GM12878 (cell line): ENCODE data around the gene LY6G5C. TPM values are rescaled to one million over a fixed set of nuclear protein-coding genes. Genes with fewer than 3 reads are reported as not detected.

Experiments used
- ATAC-seq: fragments of 200-7000 bp; cut with Tn5 transposase; 3 replicates; pipeline ENCODE4 v1.9.1; 2020; ENCODE audit warnings: mild to moderate bottlenecking, moderate library complexity
- BruUV-seq: library from RNA; stranded (reverse); fragments of 400-500 nt; replicated peaks from 2 replicates; lab custom pipeline; 2021; lab: Mats Ljungman, UMichigan
- CTCF ChIA-PET: fragments of 300-600 bp; sonication (Branson Sonifier 250); formaldehyde crosslinking; extraction: SDS; loops from one replicate; lab custom pipeline; 2021; ENCODE audit warnings: inconsistent platforms; lab: Yijun Ruan, JAX
- POLR2A ChIA-PET: fragments of 350-600 bp; formaldehyde crosslinking; extraction: SDS; loops from one replicate; lab custom pipeline; 2021; ENCODE audit warnings: inconsistent platforms; lab: Charles Lee
- RAD21 ChIA-PET: fragments of 300-600 bp; sonication (Branson Sonifier 250); formaldehyde crosslinking; loops from one replicate; lab custom pipeline; 2023; ENCODE audit warnings: antibody characterized with exemption; ENCODE audit not compliant: unreplicated experiment; lab: Charles Lee
- SMC1A ChIA-PET: fragments of 300-600 bp; sonication (Branson Sonifier 250); formaldehyde crosslinking; loops from one replicate; lab custom pipeline; 2023; ENCODE audit not compliant: unreplicated experiment, uncharacterized antibody; lab: Charles Lee
- DNase-seq: peaks from one replicate; pipeline ENCODE4 v3.0.0-alpha.2; 2011; ENCODE audit warnings: low read depth, low spot score
- FAIRE-seq: peaks from 3 replicates; lab custom pipeline; 2011; peaks lifted over from hg19 to GRCh38; lab: Jason Lieb, UNC
- H2AFZ ChIP-seq: 2 replicates; pipeline ENCODE4 v1.6.0; 2011; ENCODE audit warnings: low read depth, low read length, control low read depth; ENCODE audit not compliant: control insufficient read depth
- H3K27ac ChIP-seq: 2 replicates; pipeline ENCODE4 v1.5.1; 2011; ENCODE audit warnings: control low read depth; ENCODE audit not compliant: control insufficient read depth, insufficient read depth
- H3K27me3 ChIP-seq, 2 experiments: replicated peaks in 1 of 2; 2 replicates each; pipeline versions ENCODE4 v1.6.0 to v1.6.1; 2011; ENCODE audit warnings: low read length in 1 of 2; ENCODE audit not compliant: control insufficient read depth in 2 of 2, insufficient read depth in 2 of 2
- H3K36me3 ChIP-seq, 2 experiments: 2 replicates each; pipeline ENCODE4 v1.5.1; 2011; ENCODE audit warnings: low read length in 1 of 2; ENCODE audit not compliant: control insufficient read depth in 2 of 2, insufficient read depth in 2 of 2
- H3K4me1 ChIP-seq: 2 replicates; pipeline ENCODE4 v1.6.1; 2011; ENCODE audit warnings: mild to moderate bottlenecking, low read length, moderate library complexity, mixed read lengths; ENCODE audit not compliant: control insufficient read depth, insufficient read depth
- H3K4me2 ChIP-seq: 2 replicates; pipeline ENCODE4 v1.6.0; 2011; ENCODE audit warnings: control low read depth; ENCODE audit not compliant: control insufficient read depth, insufficient read depth
- H3K4me3 ChIP-seq: fragments of 200-600 bp; sonication (generic); 2 replicates; pipeline ENCODE4 v1.5.1; 2016
- H3K79me2 ChIP-seq: 2 replicates; pipeline ENCODE4 v1.6.0; 2011; ENCODE audit warnings: low read length; ENCODE audit not compliant: control insufficient read depth, insufficient read depth
- H3K9ac ChIP-seq: 2 replicates; pipeline ENCODE4 v1.8.0; 2011; ENCODE audit warnings: low read length, control low read depth, mixed read lengths; ENCODE audit not compliant: control insufficient read depth, insufficient read depth
- H3K9me3 ChIP-seq: replicated peaks from 3 replicates; pipeline ENCODE4 v1.5.1; 2011; ENCODE audit warnings: mild to moderate bottlenecking, low read length; ENCODE audit not compliant: control insufficient read depth, insufficient read depth
- H4K20me1 ChIP-seq: 2 replicates; pipeline ENCODE4 v1.6.0; 2011; ENCODE audit not compliant: control insufficient read depth, insufficient read depth
- ASH2L ChIP-seq: fragments of 300-600, 200-600 bp; sonication (generic); IDR thresholded peaks from 2 replicates; pipeline ENCODE4 v1.6.1; 2017; ENCODE audit warnings: low read depth, mild to moderate bottlenecking, borderline replicate concordance
- BRCA1 ChIP-seq: IDR thresholded peaks from 2 replicates; pipeline ENCODE4 v1.6.1; 2011; ENCODE audit warnings: low read depth, low read length, improper control_type of control experiment
- CBX5 ChIP-seq: sonication (generic); IDR thresholded peaks from 2 replicates; pipeline ENCODE4 v1.6.1; 2016; ENCODE audit warnings: low read depth, moderate library complexity, mild to moderate bottlenecking, inconsistent platforms
- EED ChIP-seq: sonication (generic); IDR thresholded peaks from 2 replicates; pipeline ENCODE4 v1.6.1; 2016; ENCODE audit warnings: antibody characterized with exemption, low read depth
- ETV6 ChIP-seq, 2 experiments: fragments of 450-650 bp in 1 of 2; IDR thresholded peaks in 1 of 2; conservative IDR thresholded peaks in 1 of 2; 2 replicates each; pipeline ENCODE4 v1.6.1; 2014; ENCODE audit warnings: antibody characterized with exemption in 1 of 2, borderline replicate concordance in 1 of 2, low read depth in 1 of 2, mild to moderate bottlenecking in 1 of 2, moderate library complexity in 1 of 2
- MEF2A ChIP-seq: IDR thresholded peaks from 2 replicates; pipeline ENCODE4 v1.6.1; 2011; ENCODE audit warnings: low read depth, mild to moderate bottlenecking, low read length, moderate library complexity; ENCODE audit not compliant: insufficient read depth
- NFYA ChIP-seq: IDR thresholded peaks from 2 replicates; pipeline ENCODE4 v1.6.1; 2011; ENCODE audit warnings: low read depth, mild to moderate bottlenecking, low read length, improper control_type of control experiment, borderline replicate concordance
- PKNOX1 ChIP-seq: fragments of 450-650 bp; IDR thresholded peaks from 2 replicates; pipeline ENCODE4 v1.6.1; 2016; ENCODE audit warnings: mild to moderate bottlenecking
- SUPT20H ChIP-seq: IDR thresholded peaks from 2 replicates; pipeline ENCODE4 v1.6.1; 2011; ENCODE audit warnings: low read depth, mild to moderate bottlenecking, low read length, moderate library complexity, borderline replicate concordance; ENCODE audit not compliant: control insufficient read depth
- USF2 ChIP-seq: IDR thresholded peaks from 2 replicates; pipeline ENCODE4 v1.6.1; 2011; ENCODE audit warnings: low read depth, low read length, improper control_type of control experiment, borderline replicate concordance
- WGBS: methylation state at CpG from one replicate; pipeline ENCODE4 v1.1.6; 2016; ENCODE audit warnings: low lambda C conversion rate; ENCODE audit not compliant: insufficient replicate concordance, insufficient coverage; ENCODE audit errors: missing lambda C conversion rate; 5-methylcytosine and 5-hydroxymethylcytosine counted together
- in situ Hi-C: fragments of 300-500 bp; cut with MboI; formaldehyde crosslinking; loops from 9 replicates; pipeline ENCODE4 v1.14.3; 2018; ENCODE audit warnings: mixed read lengths
- intact Hi-C: fragments of 100-400 bp; cut with micrococcal nuclease; formaldehyde crosslinking; loops from one replicate; pipeline ENCODE4 v1.14.2; 2022; ENCODE audit not compliant: unreplicated experiment
- polyA plus RNA-seq, 11 experiments: library from polyadenylated mRNA; depleted of rRNA in 4 of 11; unstranded in 6 of 11; stranded (reverse) in 5 of 11; fragments of >200 nt; fragmentation: Nextera tagmentation in 4 of 11; fragmentation: Illumina TruSeq in 1 of 11; extraction: Ambion mirVana in 4 of 11; extraction: Trizol in 1 of 11; gene quantifications; 1 replicate in 1 of 11; 2 replicates in 10 of 11; pipeline versions ENCODE4 v1.2.1 to v1.2.3, GENCODE V29; 2011 to 2016; ENCODE audit warnings: inconsistent platforms in 2 of 11, missing spikeins in 2 of 11, low read depth in 1 of 11
- total RNA-seq, 4 experiments: library from RNA; depleted of rRNA in 3 of 4; stranded (reverse); fragments of >200 nt in 3 of 4; fragmentation: Illumina TruSeq in 1 of 4; extraction: Trizol in 1 of 4; gene quantifications; 2 replicates each; pipeline versions ENCODE4 v1.2.1 to v1.2.3, GENCODE V29; 2013 to 2021

The LY6G5C gene
- total and polyA plus RNA-seq, 10 of the 15 experiments (the other 5 are each of a cell fraction or from before 2014, with no cell fraction given) = 0.76 to 6.1 (median 1.7) TPM

DNA sequence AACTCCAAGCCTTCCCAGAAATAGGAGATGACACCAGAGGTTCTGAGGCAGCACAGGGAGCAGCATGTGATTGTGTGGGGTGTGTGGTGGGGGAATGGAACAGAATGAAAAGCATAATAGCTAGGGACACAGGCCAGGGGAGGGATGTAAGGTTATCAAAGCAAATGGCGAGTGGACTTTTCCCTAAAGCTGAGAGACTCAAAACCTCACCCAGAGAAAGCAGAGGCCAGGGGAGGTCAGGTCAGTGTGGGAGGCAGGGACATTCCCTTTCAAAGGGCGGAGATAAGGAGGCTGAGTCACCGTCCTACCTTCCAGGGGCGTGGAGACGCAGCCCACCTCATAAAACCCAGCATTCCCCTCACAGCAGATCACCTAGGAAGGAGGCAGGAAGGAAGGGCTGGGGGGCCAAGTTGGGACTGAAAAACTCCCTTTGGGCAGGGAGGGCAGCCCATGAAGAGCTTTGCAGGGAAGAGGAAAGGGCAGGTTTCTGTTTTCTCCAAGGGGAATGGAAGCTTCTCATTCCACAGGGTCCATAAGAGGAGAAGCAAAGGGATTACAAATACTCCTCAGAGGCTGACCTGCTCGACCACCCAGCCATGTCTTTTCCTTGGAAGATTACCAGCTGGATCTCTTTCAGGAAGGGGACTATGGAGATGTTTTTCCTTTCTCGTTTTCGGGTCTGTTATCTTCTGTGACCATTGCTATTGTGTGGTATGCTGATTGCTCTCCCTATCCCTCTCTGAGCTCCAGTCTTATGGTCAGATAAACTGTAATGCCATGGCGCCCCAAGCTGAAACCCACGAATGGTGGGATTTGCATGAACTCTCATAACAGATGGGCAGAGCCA, 9.6 kb upstream of the LY6G5C start:
- intact Hi-C loops (no loop called here), in situ Hi-C loops (no loop called here)
- ChIA-PET RAD21 (interaction anchor here (1.1 kb wide), 1 partner anchor 68 kb away, joined by 3 read pairs; no protein-coding TSS in a partner anchor), CTCF (interaction anchor here (0.7 to 2.3 kb wide), 3 partner anchors 15 to 139 kb away, joined by 4 to 7 read pairs (median 5); no protein-coding TSS in a partner anchor), SMC1A (interaction anchor here (0.7 to 0.8 kb wide), 3 partner anchors 11 to 173 kb away, joined by 3 to 4 read pairs (median 3); no protein-coding TSS in a partner anchor), POLR2A (interaction anchor here (0.5 to 0.8 kb wide), 3 partner anchors 28 to 140 kb away, joined by 3 to 7 read pairs (median 3); no protein-coding TSS in a partner anchor)
- no peak for TF ChIP-seq SUPT20H
- no peak for TF ChIP-seq MEF2A
- TF ChIP-seq NFYA = no peak
- no peak for TF ChIP-seq USF2
- TF ChIP-seq BRCA1 = no peak
- TF ChIP-seq CBX5 = no peak
- no peak for TF ChIP-seq EED
- TF ChIP-seq PKNOX1 = no peak
- no peak for TF ChIP-seq ETV6 (conservative IDR thresholded peaks at IDR 0.05 in 1 of 2, IDR thresholded peaks at IDR 0.05 in 1 of 2; ENCODE audit: borderline replicate concordance in 1 of 2, low read depth in 1 of 2)
- no peak for TF ChIP-seq ASH2L
- Histone ChIP-seq H3K9ac (no peak overlapping the region), H3K27ac (no peak overlapping the region), H3K4me2 (no peak overlapping the region), H3K4me3 (no peak overlapping the region), H3K9me3 (no peaks in the 10 kb centered on the region), H3K27me3 (no peaks in the 10 kb centered on the region), H2AFZ (no peak overlapping the region), H3K4me1 (no peaks in the 10 kb centered on the region), H3K36me3 (peaks cover 15 to 41% of the 10 kb centered on the region in 2 experiments), H4K20me1 (no peaks in the 10 kb centered on the region), H3K79me2 (no peaks in the 10 kb centered on the region)
- no TSS peak for BruUV-seq
- FAIRE-seq = no peak
- 76% methylated on average over 10 of the region's 10 CpGs for WGBS
- no peak for DNase-seq
- ATAC-seq = no peak
